Caco-2 (cell line): ENCODE measurements around the gene UGT2B17. TPM values are rescaled to one million over a fixed set of nuclear protein-coding genes. Genes with fewer than 3 reads are reported as not detected.
A peak's percentile ranks its signal among the peaks of the same experiment; 100 is the strongest.

ENCODE experiments used
- BruUV-seq: library from RNA; stranded (reverse); fragments of 400-500 nt; replicated peaks from 2 replicates; lab custom pipeline; 2021; lab: Mats Ljungman, UMichigan
- CTCF ChIA-PET: fragments of 300-600 bp; sonication (Branson Sonifier 250); formaldehyde crosslinking; loops from one replicate; lab custom pipeline; 2022; ENCODE audit warnings: antibody characterized with exemption; lab: Charles Lee
- POLR2A ChIA-PET: fragments of 300-600 bp; sonication (Branson Sonifier 250); formaldehyde crosslinking; loops from one replicate; lab custom pipeline; 2022; ENCODE audit warnings: antibody characterized with exemption; lab: Charles Lee
- DNase-seq, 2 experiments: peaks; one replicate each; pipeline versions ENCODE4 v3.0.0 to v3.0.0-alpha.2; 2020 to 2022
- H3K27me3 ChIP-seq: replicated peaks from 2 replicates; pipeline ENCODE4 v1.6.0; 2011; ENCODE audit warnings: low read length; ENCODE audit not compliant: control insufficient read depth, insufficient read depth
- H3K36me3 ChIP-seq: 2 replicates; pipeline ENCODE4 v1.5.1; 2011; ENCODE audit warnings: low read length; ENCODE audit not compliant: control insufficient read depth, insufficient read depth
- H3K4me1 ChIP-seq: fragments of 250-450 bp; sonication (Bioruptor Pico); 2 replicates; pipeline ENCODE4 v1.5.1; 2020; ENCODE audit warnings: mild to moderate bottlenecking
- H3K4me3 ChIP-seq: 2 replicates; pipeline ENCODE4 v1.5.1; 2011; ENCODE audit warnings: low read depth, mild to moderate bottlenecking, control low read depth, low read length
- H3K9me3 ChIP-seq: fragments of 250-450 bp; sonication (Bioruptor Pico); 2 replicates; pipeline ENCODE4 v1.5.1; 2020; ENCODE audit warnings: mild to moderate bottlenecking, moderate library complexity
- H3K27ac Mint-ChIP-seq: one replicate; pipeline ENCODE4 v1.8.0; 2022; ENCODE audit warnings: mixed read lengths; ENCODE audit not compliant: unreplicated experiment
- H3K27me3 Mint-ChIP-seq: one replicate; pipeline ENCODE4 v1.8.0; 2022; ENCODE audit warnings: mixed read lengths; ENCODE audit not compliant: insufficient read depth, unreplicated experiment
- H3K36me3 Mint-ChIP-seq: one replicate; pipeline ENCODE4 v1.8.0; 2022; ENCODE audit warnings: mild to moderate bottlenecking, mixed read lengths; ENCODE audit not compliant: insufficient read depth, unreplicated experiment
- H3K4me1 Mint-ChIP-seq: one replicate; pipeline ENCODE4 v1.8.0; 2022; ENCODE audit warnings: low read depth, mixed read lengths; ENCODE audit not compliant: unreplicated experiment
- H3K4me3 Mint-ChIP-seq: one replicate; pipeline ENCODE4 v1.8.0; 2022; ENCODE audit warnings: mild to moderate bottlenecking, moderate library complexity, mixed read lengths; ENCODE audit not compliant: unreplicated experiment
- H3K9me3 Mint-ChIP-seq: one replicate; pipeline ENCODE4 v1.8.0; 2022; ENCODE audit warnings: mixed read lengths; ENCODE audit not compliant: unreplicated experiment
- CTCF ChIP-seq, 2 experiments: fragments of 200-600 bp in 1 of 2; IDR thresholded peaks; 1 replicate in 1 of 2; 2 replicates in 1 of 2; pipeline versions ENCODE4 v1.5.1 to v1.8.0; 2011 to 2022; ENCODE audit warnings: antibody characterized with exemption in 1 of 2, control low read depth in 1 of 2, inconsistent platforms in 1 of 2, low read depth in 1 of 2, low read length in 1 of 2, mild to moderate bottlenecking in 1 of 2, moderate library complexity in 1 of 2; ENCODE audit not compliant: insufficient read depth in 1 of 2, severe bottlenecking in 1 of 2, unreplicated experiment in 1 of 2
- intact Hi-C: fragments of 100-400 bp; cut with micrococcal nuclease; formaldehyde crosslinking; loops from one replicate; pipeline ENCODE4 v1.10.0; 2022; ENCODE audit not compliant: unreplicated experiment
- total RNA-seq: library from RNA; stranded (reverse); gene quantifications from 2 replicates; pipeline ENCODE4 v1.2.3, GENCODE V29; 2022

Gene UGT2B17
- total RNA-seq, 1 experiment from 2014 or later, result 0.20 TPM

GRCh38 chr4:68499021-68499420 lies 77.1 kb downstream of the UGT2B17 start:
- H3K27me3 ChIP-seq, result no peaks in the 10 kb centered on the region
- BruUV-seq, result no TSS peak
- H3K4me3 ChIP-seq, result no peak overlapping the region
- no peak overlapping the region for H3K27ac Mint-ChIP-seq
- peaks cover 14% of the 10 kb centered on the region for H3K4me1 ChIP-seq
- H3K27me3 Mint-ChIP-seq, result no peaks in the 10 kb centered on the region
- H3K4me3 Mint-ChIP-seq, result no peak overlapping the region
- no peaks in the 10 kb centered on the region for H3K9me3 ChIP-seq
- intact Hi-C loops, result loop anchor here (2.0 to 5.0 kb wide), 3 partner anchors 462 to 833 kb away; no protein-coding TSS in a partner anchor
- no peaks in the 10 kb centered on the region for H3K4me1 Mint-ChIP-seq
- H3K36me3 Mint-ChIP-seq, result no peaks in the 10 kb centered on the region
- H3K9me3 Mint-ChIP-seq, result peaks cover 17% of the 10 kb centered on the region
- no peak for DNase-seq
- POLR2A ChIA-PET, result no interaction called here
- H3K36me3 ChIP-seq, result no peaks in the 10 kb centered on the region
- CTCF ChIA-PET, result interaction anchor here (0.9 kb wide), 1 partner anchor 671 kb away, joined by 3 read pairs; no protein-coding TSS in a partner anchor
- TF ChIP-seq CTCF (IDR thresholded peaks at IDR 0.05; ENCODE audit: insufficient read depth in 1 of 2, low read depth in 1 of 2, low read length in 1 of 2, severe bottlenecking in 1 of 2, unreplicated experiment in 1 of 2), result no peak

DNA sequence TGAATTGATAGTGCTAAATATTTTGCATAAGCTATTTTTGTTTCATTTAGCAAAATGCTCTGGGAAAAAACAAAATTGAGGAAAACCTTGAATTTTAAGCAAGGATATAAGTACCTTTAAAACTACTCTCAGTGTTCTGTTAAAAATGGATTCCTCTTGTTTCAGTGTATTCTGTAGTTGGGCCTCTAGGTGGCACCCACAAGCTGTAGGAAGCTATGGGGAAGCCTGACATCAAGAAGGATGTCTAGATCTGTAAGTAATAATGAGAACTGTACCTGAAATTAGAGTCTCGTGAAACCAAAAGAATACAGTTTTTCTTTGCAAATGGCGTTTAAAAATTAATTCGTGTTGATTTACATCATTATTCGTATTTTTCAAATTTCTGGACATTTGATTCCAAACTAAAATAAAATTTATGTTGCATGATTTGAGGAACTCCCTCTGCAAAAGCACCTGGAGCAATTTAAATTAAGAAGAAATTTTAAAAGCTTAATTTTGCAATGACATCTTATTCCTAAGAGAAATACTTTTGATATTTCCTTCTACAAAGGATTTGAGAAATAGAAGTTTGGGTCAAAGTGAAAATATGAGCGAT lies 77.6 kb downstream of the UGT2B17 start:
- DNase-seq, result peak; percentile 68 to 78
- ChIA-PET POLR2A (no interaction called here), CTCF (interaction anchor here (0.9 to 1.0 kb wide), 2 partner anchors 540 to 672 kb away, joined by 3 read pairs; no protein-coding TSS in a partner anchor)
- no peaks in the 10 kb centered on the region for H3K27me3 ChIP-seq
- Mint-ChIP-seq H3K9me3 (peaks cover 18% of the 10 kb centered on the region), H3K4me1 (no peaks in the 10 kb centered on the region), H3K4me3 (no peak overlapping the region), H3K27ac (no peak overlapping the region), H3K27me3 (no peaks in the 10 kb centered on the region), H3K36me3 (no peaks in the 10 kb centered on the region)
- H3K4me3 ChIP-seq, result no peak overlapping the region
- TF ChIP-seq CTCF (IDR thresholded peaks at IDR 0.05; ENCODE audit: insufficient read depth in 1 of 2, low read depth in 1 of 2, low read length in 1 of 2, severe bottlenecking in 1 of 2, unreplicated experiment in 1 of 2), result peak; percentile 77 to 85
- BruUV-seq, result no TSS peak
- intact Hi-C loops, result loop anchor here (1.0 to 5.0 kb wide), 11 partner anchors 159 to 1119 kb away; no protein-coding TSS in a partner anchor
- H3K9me3 ChIP-seq, result no peaks in the 10 kb centered on the region
- H3K36me3 ChIP-seq, result no peaks in the 10 kb centered on the region
- peaks cover 14% of the 10 kb centered on the region for H3K4me1 ChIP-seq

GRCh38 chr4:68494688-68495087 lies 81.4 kb downstream of the UGT2B17 start:
- peaks cover 14% of the 10 kb centered on the region for H3K4me1 ChIP-seq
- ChIA-PET CTCF (no interaction called here), POLR2A (interaction anchor here (0.6 kb wide), 1 partner anchor 11 kb away, joined by 3 read pairs; no protein-coding TSS in a partner anchor)
- H3K27me3 ChIP-seq, result no peaks in the 10 kb centered on the region
- peaks cover 10% of the 10 kb centered on the region for H3K9me3 Mint-ChIP-seq
- H3K36me3 ChIP-seq, result peaks cover 1% of the 10 kb centered on the region; the same call in 1 of the 2 replicates
- intact Hi-C loops, result loop anchor here (1.0 to 5.0 kb wide), 2 partner anchors 222 to 838 kb away; no protein-coding TSS in a partner anchor
- TF ChIP-seq CTCF (IDR thresholded peaks at IDR 0.05; ENCODE audit: insufficient read depth in 1 of 2, low read depth in 1 of 2, low read length in 1 of 2, severe bottlenecking in 1 of 2, unreplicated experiment in 1 of 2), result no peak
- BruUV-seq, result no TSS peak
- H3K4me3 ChIP-seq, result no peak overlapping the region
- no peaks in the 10 kb centered on the region for H3K4me1 Mint-ChIP-seq
- H3K27me3 Mint-ChIP-seq, result no peaks in the 10 kb centered on the region
- no peaks in the 10 kb centered on the region for H3K9me3 ChIP-seq
- no peak overlapping the region for H3K4me3 Mint-ChIP-seq
- DNase-seq, result no peak
- no peak overlapping the region for H3K27ac Mint-ChIP-seq
- no peaks in the 10 kb centered on the region for H3K36me3 Mint-ChIP-seq
